ENCODE results near the gene SUN3. TPM values are rescaled to one million over a fixed set of nuclear protein-coding genes. Genes with fewer than 3 reads are reported as not detected.

SUN3 gene
- total RNA-seq, 1 experiment from 2014 or later: not detected

- Mint-ChIP-seq H3K36me3 (ENCODE audit: insufficient read depth in 1 of 3, low read depth in 3 of 3) (peaks cover 66 to 94% (median 86%) of the 10 kb centered on the region in 3 experiments), H3K27ac (no peak overlapping the region; a peak in 1 of 7 replicates), H3K27me3 (ENCODE audit: low read depth) (no peaks in the 10 kb centered on the region), H3K9me3 (peaks cover 8% of the 10 kb centered on the region in 2 experiments; a peak in 4 of 5 replicates), H3K4me1 (peaks cover 8 to 11% of the 10 kb centered on the region in 2 experiments), H3K4me3 (no peak overlapping the region)
- no peaks in the 10 kb centered on the region for H3K23me2 ChIP-seq (ENCODE audit: insufficient read length, low read depth, low read length, poor library complexity, severe bottlenecking)
- H3K27ac ChIP-seq (ENCODE audit: insufficient read length, low read depth, low read length): no peak overlapping the region
- no peak overlapping the region for H3T11ph ChIP-seq (ENCODE audit: low read length)
- no peak overlapping the region for H2BK120ac ChIP-seq (ENCODE audit: low read depth, low read length, poor library complexity, severe bottlenecking)
- no peak overlapping the region for H4K5ac ChIP-seq (ENCODE audit: insufficient read length, low read depth, low read length)
- H2BK5ac ChIP-seq (ENCODE audit: insufficient read length, low read length): no peak overlapping the region
- no peak overlapping the region for H3K56ac ChIP-seq (ENCODE audit: insufficient read length, low read depth, low read length)
- H4K91ac ChIP-seq (ENCODE audit: insufficient read length, low read depth, low read length): no peak overlapping the region
- no peak overlapping the region for H3K18ac ChIP-seq (ENCODE audit: insufficient read length, low read depth, low read length)
- H2BK12ac ChIP-seq (ENCODE audit: insufficient read length, low read depth, low read length): no peak overlapping the region
- H3K9ac ChIP-seq (ENCODE audit: extremely low read depth, insufficient read length, low read length): no peak overlapping the region
- no peak overlapping the region for H2BK20ac ChIP-seq (ENCODE audit: low read depth, low read length, poor library complexity, severe bottlenecking)
- no CpG with 5 or more reads among the region's 5 CpGs for WGBS (ENCODE audit: extremely low coverage, insufficient read length, low lambda C conversion rate)
- H3K4ac ChIP-seq (ENCODE audit: low read depth, low read length): no peak overlapping the region
- no peaks in the 10 kb centered on the region for H4K20me1 ChIP-seq (ENCODE audit: control insufficient read depth, insufficient read depth, insufficient read length)
- H3K4me2 ChIP-seq (ENCODE audit: insufficient read depth, insufficient read length, low read length): no peak overlapping the region
- no peak for DNase-seq
- no peak for TF ChIP-seq CTCF (conservative IDR thresholded peaks at IDR 0.05)
- no peaks in the 10 kb centered on the region for H3K27me3 ChIP-seq (ENCODE audit: insufficient read depth, low read length)
- H2BK15ac ChIP-seq (ENCODE audit: low read depth, low read length): no peak overlapping the region
- H3K23ac ChIP-seq (ENCODE audit: insufficient read length, low read depth, low read length): no peak overlapping the region
- H4K8ac ChIP-seq (replicated peaks; ENCODE audit: insufficient read length, low read depth, low read length): no peak overlapping the region
- H3K79me2 ChIP-seq (ENCODE audit: insufficient read depth, low read length): no peaks in the 10 kb centered on the region
- no peak overlapping the region for H2AFZ ChIP-seq (ENCODE audit: low read length)
- H2AK5ac ChIP-seq (ENCODE audit: insufficient read length, low read length): no peak overlapping the region
- H3K9me3 ChIP-seq (ENCODE audit: control insufficient read depth, low read depth, low read length): no peaks in the 10 kb centered on the region
- H3K79me1 ChIP-seq (ENCODE audit: insufficient read depth, low read depth, low read length, poor library complexity, severe bottlenecking): no peaks in the 10 kb centered on the region
- H3K14ac ChIP-seq (ENCODE audit: insufficient read depth, low read length): no peak overlapping the region
- no peaks in the 10 kb centered on the region for H3K4me1 ChIP-seq (ENCODE audit: insufficient read depth, low read length)
Observed at GRCh38 chr7:47965456-47965855, 63.5 kb downstream of the SUN3 start.
